GM12891 (cell line): ENCODE results near the gene LOXHD1.

Experiments
- PAX5 ChIP-seq: IDR thresholded peaks from 2 replicates; pipeline ENCODE4 v1.6.1; 2011; ENCODE audit warnings: low read length, moderate library complexity, mild to moderate bottlenecking; ENCODE audit not compliant: insufficient read depth, severe bottlenecking
- POLR2A ChIP-seq: IDR thresholded peaks from 2 replicates; pipeline ENCODE4 v1.6.1; 2011; ENCODE audit warnings: low read depth, low read length, control low read depth
- POLR2AphosphoS5 ChIP-seq: IDR thresholded peaks from 2 replicates; pipeline ENCODE4 v1.6.1; 2011; ENCODE audit warnings: low read depth, low read length, control low read depth
- SPI1 ChIP-seq: IDR thresholded peaks from 2 replicates; pipeline ENCODE4 v1.6.1; 2011; ENCODE audit warnings: low read depth, low read length, control low read depth

DNA sequence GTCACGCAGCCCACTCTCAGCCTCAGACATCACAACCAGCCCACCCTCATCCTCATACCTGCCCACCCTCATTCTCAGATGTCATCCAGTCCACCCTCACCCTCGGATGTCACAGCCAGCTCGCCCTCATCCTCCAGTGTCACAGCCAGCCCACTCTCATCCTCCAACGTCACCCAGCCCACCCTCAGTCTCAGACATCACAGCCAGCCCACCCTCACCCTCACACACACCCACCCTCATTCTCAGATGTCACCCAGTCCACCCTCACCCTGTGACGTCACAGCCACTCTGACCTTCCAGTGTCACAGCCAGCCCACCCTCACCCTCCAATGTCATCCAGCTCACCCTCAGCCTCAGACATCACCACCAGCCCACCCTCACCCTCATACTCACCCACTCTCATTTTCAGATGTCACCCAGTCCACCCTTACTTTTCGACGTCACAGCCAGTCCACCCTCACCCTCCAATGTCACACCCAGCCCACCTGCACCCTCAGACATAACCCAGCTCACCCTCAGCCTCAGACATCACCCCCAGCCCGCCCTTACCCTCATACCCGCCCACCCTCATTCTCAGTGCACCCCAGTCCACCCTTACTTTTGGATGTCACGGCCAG, 100.3 kb downstream of the LOXHD1 start:
- TF ChIP-seq SPI1, result no peak
- TF ChIP-seq PAX5, result no peak
- no peak for TF ChIP-seq POLR2A
- TF ChIP-seq POLR2AphosphoS5, result no peak
